Kidney epithelial cell (primary cell): ENCODE data around the gene NPHP4. TPM values are rescaled to one million over a fixed set of nuclear protein-coding genes. Genes with fewer than 3 reads are reported as not detected.

ENCODE experiments used
- DNase-seq: peaks from one replicate; pipeline ENCODE4 v3.0.0-alpha.2; 2010; ENCODE audit warnings: low read depth
- H3K27me3 ChIP-seq: 2 replicates; pipeline ENCODE4 v1.6.0; 2011; ENCODE audit warnings: low read length; ENCODE audit not compliant: control insufficient read depth, insufficient read depth
- H3K36me3 ChIP-seq: 2 replicates; pipeline ENCODE4 v1.5.1; 2011; ENCODE audit warnings: low read length; ENCODE audit not compliant: control insufficient read depth, insufficient read depth
- H3K4me3 ChIP-seq: 2 replicates; pipeline ENCODE4 v1.5.1; 2011; ENCODE audit warnings: low read depth, mild to moderate bottlenecking, control low read depth, low read length
- total RNA-seq: library from RNA; depleted of rRNA; stranded (reverse); fragments of >200 nt; gene quantifications from 2 replicates; pipeline ENCODE4 v1.2.3, GENCODE V29; 2015
- TF ChIP-seq, protein P1 (sequence below): IDR thresholded peaks from 2 replicates; pipeline ENCODE4 v1.5.1; 2011; ENCODE audit warnings: mild to moderate bottlenecking, moderate library complexity, low read length, control low read depth, inconsistent platforms; ENCODE audit not compliant: insufficient read depth, poor library complexity, severe bottlenecking

Gene NPHP4
- total RNA-seq, 1 donor from 2014 or later = 6.6 TPM

DNA sequence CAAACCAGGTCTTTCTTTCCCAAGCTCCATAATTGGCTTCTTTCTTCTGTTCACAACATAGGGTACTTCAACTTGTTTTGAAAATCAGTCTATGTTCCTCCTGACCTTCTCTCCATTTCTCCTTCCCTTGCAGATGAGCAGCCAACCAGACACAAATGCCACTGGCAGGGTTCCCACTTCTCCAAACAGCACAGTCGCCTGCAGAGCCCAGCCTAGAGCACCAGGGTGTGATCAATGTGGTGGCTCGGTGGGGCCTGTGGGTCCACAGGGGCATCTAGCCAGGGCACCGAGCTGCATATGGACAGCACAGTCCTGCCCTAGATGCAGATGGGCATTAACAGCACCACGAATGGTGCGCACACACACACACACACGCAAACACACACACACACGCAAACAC is 112.8 kb downstream of the NPHP4 start:
- Histone ChIP-seq H3K36me3 (peaks cover 1% of the 10 kb centered on the region), H3K27me3 (no peaks in the 10 kb centered on the region), H3K4me3 (no peak overlapping the region)
- no peak for DNase-seq
- TF ChIP-seq, protein P1, sequence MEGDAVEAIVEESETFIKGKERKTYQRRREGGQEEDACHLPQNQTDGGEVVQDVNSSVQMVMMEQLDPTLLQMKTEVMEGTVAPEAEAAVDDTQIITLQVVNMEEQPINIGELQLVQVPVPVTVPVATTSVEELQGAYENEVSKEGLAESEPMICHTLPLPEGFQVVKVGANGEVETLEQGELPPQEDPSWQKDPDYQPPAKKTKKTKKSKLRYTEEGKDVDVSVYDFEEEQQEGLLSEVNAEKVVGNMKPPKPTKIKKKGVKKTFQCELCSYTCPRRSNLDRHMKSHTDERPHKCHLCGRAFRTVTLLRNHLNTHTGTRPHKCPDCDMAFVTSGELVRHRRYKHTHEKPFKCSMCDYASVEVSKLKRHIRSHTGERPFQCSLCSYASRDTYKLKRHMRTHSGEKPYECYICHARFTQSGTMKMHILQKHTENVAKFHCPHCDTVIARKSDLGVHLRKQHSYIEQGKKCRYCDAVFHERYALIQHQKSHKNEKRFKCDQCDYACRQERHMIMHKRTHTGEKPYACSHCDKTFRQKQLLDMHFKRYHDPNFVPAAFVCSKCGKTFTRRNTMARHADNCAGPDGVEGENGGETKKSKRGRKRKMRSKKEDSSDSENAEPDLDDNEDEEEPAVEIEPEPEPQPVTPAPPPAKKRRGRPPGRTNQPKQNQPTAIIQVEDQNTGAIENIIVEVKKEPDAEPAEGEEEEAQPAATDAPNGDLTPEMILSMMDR = no peak

- H3K4me3 ChIP-seq = no peak overlapping the region
- no peaks in the 10 kb centered on the region for H3K27me3 ChIP-seq
- DNase-seq = no peak
- TF ChIP-seq, protein P1 = no peak
- H3K36me3 ChIP-seq = peaks cover 1% of the 10 kb centered on the region
Measured at GRCh38 chr1:5878971-5879370, 113.3 kb downstream of the NPHP4 start.

DNA sequence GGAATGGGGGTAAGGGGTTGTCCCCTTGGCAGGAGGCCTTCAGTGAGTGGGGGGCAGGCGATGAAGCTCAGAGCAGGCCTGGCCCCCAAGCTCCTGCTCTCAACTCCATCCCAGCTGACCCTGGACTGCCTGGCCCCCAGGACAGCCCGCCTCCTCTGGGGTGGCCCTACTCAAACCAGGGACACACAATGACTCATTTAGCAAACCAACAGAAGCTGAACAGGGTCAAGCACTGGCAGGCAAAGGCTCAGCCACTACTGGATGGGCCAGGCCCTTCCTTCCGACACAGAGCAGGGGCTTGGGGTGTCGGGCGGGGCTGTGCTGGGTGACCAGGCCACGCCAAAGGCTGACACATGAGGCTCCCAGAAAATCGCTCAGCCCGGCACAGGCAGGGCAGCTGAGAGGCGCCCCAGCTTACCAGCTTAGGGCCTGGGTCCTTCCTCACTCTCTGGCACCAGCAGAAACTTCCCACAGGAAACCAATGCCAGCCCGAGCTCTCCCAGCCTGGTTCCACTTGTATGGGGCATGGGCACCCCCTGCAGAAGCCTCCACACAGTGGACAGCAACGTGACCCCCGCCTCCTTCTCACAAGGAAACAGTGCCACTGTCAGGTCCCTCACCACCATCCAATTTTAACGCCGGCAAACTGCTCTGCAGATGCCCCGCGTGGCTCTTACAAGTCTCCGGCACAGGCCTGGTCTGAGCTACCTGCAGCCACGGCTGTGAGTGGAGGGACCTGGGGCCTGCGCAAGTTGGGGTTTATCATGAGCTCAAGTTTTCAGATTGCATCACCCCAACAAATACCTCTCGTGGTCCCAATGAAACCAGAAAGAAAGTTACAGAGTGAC is 114.3 kb downstream of the NPHP4 start:
- no peaks in the 10 kb centered on the region for H3K27me3 ChIP-seq
- DNase-seq = no peak
- TF ChIP-seq, protein P1 = no peak
- H3K4me3 ChIP-seq = no peak overlapping the region
- H3K36me3 ChIP-seq = peaks cover under 1% of the 10 kb centered on the region

DNA sequence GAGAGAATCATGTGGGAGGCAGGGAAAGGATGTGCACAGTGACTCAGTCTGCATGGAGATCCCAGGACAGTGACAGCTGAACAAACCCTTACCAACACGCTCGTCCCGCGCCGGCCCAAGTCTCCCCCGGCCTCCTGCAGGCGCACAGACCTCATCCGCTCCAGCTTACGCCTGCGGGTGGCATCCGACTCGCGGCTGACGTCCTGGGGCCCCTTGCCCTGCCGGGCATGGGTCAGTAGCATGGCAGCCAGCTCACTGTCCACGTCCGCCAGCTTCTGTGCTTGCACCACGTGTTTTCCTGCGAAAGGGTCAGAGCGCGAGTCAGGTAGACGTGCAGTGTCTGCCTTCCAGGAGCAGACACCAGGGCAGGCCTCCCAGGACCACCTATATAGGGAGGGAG is 115.2 kb downstream of the NPHP4 start:
- no peak for DNase-seq
- Histone ChIP-seq H3K36me3 (no peaks in the 10 kb centered on the region), H3K27me3 (no peaks in the 10 kb centered on the region), H3K4me3 (no peak overlapping the region)
- TF ChIP-seq, protein P1 = no peak

DNA sequence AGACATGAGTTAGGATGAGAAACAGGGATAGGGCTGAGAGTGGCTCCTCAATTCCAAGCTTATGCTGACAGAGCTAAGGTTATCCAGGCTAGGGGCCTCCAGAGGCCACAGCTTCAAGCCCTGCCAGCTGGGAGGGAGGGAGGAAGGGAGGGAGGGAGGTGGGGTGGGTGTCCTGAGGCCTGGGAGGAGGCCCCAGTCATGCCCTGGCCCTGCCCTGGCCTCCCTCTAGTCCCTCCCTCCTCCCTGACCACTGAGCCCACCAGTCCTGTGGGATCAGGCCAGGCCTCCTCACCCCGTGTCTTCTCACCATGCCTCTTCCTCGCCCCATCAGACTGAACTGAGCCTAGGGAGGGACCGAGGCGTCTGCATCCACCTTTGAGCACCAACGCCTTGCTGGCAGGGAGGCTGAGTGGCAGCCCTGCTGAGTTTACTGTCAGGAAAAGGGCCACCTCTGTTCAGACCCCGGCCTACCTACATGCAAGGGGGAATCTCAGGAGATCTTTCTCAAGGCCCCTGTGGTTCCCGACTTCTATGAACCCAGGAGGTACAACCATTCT is 116.1 kb downstream of the NPHP4 start:
- H3K36me3 ChIP-seq = no peaks in the 10 kb centered on the region
- H3K4me3 ChIP-seq = no peak overlapping the region
- no peak for DNase-seq
- no peaks in the 10 kb centered on the region for H3K27me3 ChIP-seq
- TF ChIP-seq, protein P1 = no peak

DNA sequence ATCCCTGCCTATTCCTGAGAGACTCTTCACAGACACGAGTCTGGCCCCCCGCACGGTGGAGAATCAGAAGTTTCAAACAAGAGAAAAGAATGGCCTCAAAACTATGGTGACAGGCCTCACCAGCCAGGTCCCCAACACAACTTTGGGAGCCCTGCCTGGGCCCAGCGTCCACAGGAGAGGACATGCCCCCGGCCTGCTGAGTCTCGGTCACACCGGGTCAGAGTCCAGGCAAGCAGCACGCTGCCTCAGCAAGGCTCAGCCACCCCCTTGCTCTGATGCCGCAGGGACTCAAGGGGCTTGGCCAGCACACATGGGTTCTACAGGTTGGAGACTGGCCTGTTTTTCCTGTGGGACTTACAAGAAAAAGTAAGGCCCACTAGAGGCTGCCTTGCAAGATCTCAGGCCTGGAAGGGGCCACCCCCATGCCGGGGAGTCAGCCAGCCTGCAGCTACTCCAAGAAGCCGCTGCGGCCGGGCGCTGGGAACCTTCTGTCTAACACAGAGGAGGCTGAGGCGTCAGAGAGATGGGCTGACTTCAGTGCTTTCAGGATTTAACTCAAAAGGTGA is 116.8 kb downstream of the NPHP4 start:
- TF ChIP-seq, protein P1 = no peak
- Histone ChIP-seq H3K27me3 (no peaks in the 10 kb centered on the region), H3K4me3 (no peak overlapping the region), H3K36me3 (no peaks in the 10 kb centered on the region)
- DNase-seq = no peak
